ENCODE measurements around the gene AGK.

- TF ChIP-seq EZH2 (IDR thresholded peaks at IDR 0.05; ENCODE audit: insufficient read depth, poor library complexity, severe bottlenecking) (no peak), EZH2phosphoT487 (IDR thresholded peaks at IDR 0.05; ENCODE audit: insufficient read depth, low read depth) (no peak)
Measured at GRCh38 chr7:141534757-141535737, 16.2 kb upstream of the AGK start.
